Caco-2 (cell line): ENCODE data around the gene MAS1L. TPM values are rescaled to one million over a fixed set of nuclear protein-coding genes. Genes with fewer than 3 reads are reported as not detected.

ENCODE experiments used
- BruUV-seq: library from RNA; stranded (reverse); fragments of 400-500 nt; replicated peaks from 2 replicates; lab custom pipeline; 2021; lab: Mats Ljungman, UMichigan
- CTCF ChIA-PET: fragments of 300-600 bp; sonication (Branson Sonifier 250); formaldehyde crosslinking; loops from one replicate; lab custom pipeline; 2022; ENCODE audit warnings: antibody characterized with exemption; lab: Charles Lee
- POLR2A ChIA-PET: fragments of 300-600 bp; sonication (Branson Sonifier 250); formaldehyde crosslinking; loops from one replicate; lab custom pipeline; 2022; ENCODE audit warnings: antibody characterized with exemption; lab: Charles Lee
- DNase-seq, 2 experiments: peaks; one replicate each; pipeline versions ENCODE4 v3.0.0 to v3.0.0-alpha.2; 2020 to 2022
- H3K27me3 ChIP-seq: replicated peaks from 2 replicates; pipeline ENCODE4 v1.6.0; 2011; ENCODE audit warnings: low read length; ENCODE audit not compliant: control insufficient read depth, insufficient read depth
- H3K36me3 ChIP-seq: 2 replicates; pipeline ENCODE4 v1.5.1; 2011; ENCODE audit warnings: low read length; ENCODE audit not compliant: control insufficient read depth, insufficient read depth
- H3K4me1 ChIP-seq: fragments of 250-450 bp; sonication (Bioruptor Pico); 2 replicates; pipeline ENCODE4 v1.5.1; 2020; ENCODE audit warnings: mild to moderate bottlenecking
- H3K4me3 ChIP-seq: 2 replicates; pipeline ENCODE4 v1.5.1; 2011; ENCODE audit warnings: low read depth, mild to moderate bottlenecking, control low read depth, low read length
- H3K9me3 ChIP-seq: fragments of 250-450 bp; sonication (Bioruptor Pico); 2 replicates; pipeline ENCODE4 v1.5.1; 2020; ENCODE audit warnings: mild to moderate bottlenecking, moderate library complexity
- H3K27ac Mint-ChIP-seq: one replicate; pipeline ENCODE4 v1.8.0; 2022; ENCODE audit warnings: mixed read lengths; ENCODE audit not compliant: unreplicated experiment
- H3K27me3 Mint-ChIP-seq: one replicate; pipeline ENCODE4 v1.8.0; 2022; ENCODE audit warnings: mixed read lengths; ENCODE audit not compliant: insufficient read depth, unreplicated experiment
- H3K36me3 Mint-ChIP-seq: one replicate; pipeline ENCODE4 v1.8.0; 2022; ENCODE audit warnings: mild to moderate bottlenecking, mixed read lengths; ENCODE audit not compliant: insufficient read depth, unreplicated experiment
- H3K4me1 Mint-ChIP-seq: one replicate; pipeline ENCODE4 v1.8.0; 2022; ENCODE audit warnings: low read depth, mixed read lengths; ENCODE audit not compliant: unreplicated experiment
- H3K4me3 Mint-ChIP-seq: one replicate; pipeline ENCODE4 v1.8.0; 2022; ENCODE audit warnings: mild to moderate bottlenecking, moderate library complexity, mixed read lengths; ENCODE audit not compliant: unreplicated experiment
- H3K9me3 Mint-ChIP-seq: one replicate; pipeline ENCODE4 v1.8.0; 2022; ENCODE audit warnings: mixed read lengths; ENCODE audit not compliant: unreplicated experiment
- intact Hi-C: fragments of 100-400 bp; cut with micrococcal nuclease; formaldehyde crosslinking; loops from one replicate; pipeline ENCODE4 v1.10.0; 2022; ENCODE audit not compliant: unreplicated experiment
- total RNA-seq: library from RNA; stranded (reverse); gene quantifications from 2 replicates; pipeline ENCODE4 v1.2.3, GENCODE V29; 2022
- TF ChIP-seq, protein P1 (sequence below), 2 experiments: fragments of 200-600 bp in 1 of 2; IDR thresholded peaks; 1 replicate in 1 of 2; 2 replicates in 1 of 2; pipeline versions ENCODE4 v1.5.1 to v1.8.0; 2011 to 2022; ENCODE audit warnings: antibody characterized with exemption in 1 of 2, control low read depth in 1 of 2, inconsistent platforms in 1 of 2, low read depth in 1 of 2, low read length in 1 of 2, mild to moderate bottlenecking in 1 of 2, moderate library complexity in 1 of 2; ENCODE audit not compliant: insufficient read depth in 1 of 2, severe bottlenecking in 1 of 2, unreplicated experiment in 1 of 2

MAS1L gene
- total RNA-seq, 1 experiment from 2014 or later, result not detected

DNA sequence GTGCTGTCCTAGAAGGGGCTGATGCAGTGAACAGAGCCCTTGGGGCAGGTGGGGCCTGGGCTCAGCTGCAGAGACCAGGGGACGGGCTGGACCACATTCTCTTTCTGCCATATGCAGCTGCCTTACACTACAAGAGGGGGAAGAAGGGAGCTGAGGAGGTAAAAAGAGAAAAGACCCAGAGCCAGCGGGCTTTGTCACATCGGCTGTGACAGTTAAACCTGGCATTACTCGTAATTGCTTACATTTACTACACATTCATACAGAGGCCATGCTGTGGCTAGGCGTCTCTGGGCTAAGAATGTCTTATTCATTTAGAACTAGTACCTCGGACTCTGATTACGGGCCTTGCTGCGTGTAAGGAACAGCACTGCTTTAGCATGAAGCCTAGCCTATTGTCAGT, 12.8 kb upstream of the MAS1L start:
- Histone ChIP-seq H3K27me3 (peaks cover 1% of the 10 kb centered on the region; the same call in 1 of the 2 replicates), H3K36me3 (no peaks in the 10 kb centered on the region), H3K4me1 (no peaks in the 10 kb centered on the region), H3K9me3 (no peaks in the 10 kb centered on the region), H3K4me3 (no peak overlapping the region)
- no peaks in the 10 kb centered on the region for H3K36me3 Mint-ChIP-seq
- no peaks in the 10 kb centered on the region for H3K4me1 Mint-ChIP-seq
- no peak overlapping the region for H3K27ac Mint-ChIP-seq
- DNase-seq, result no peak
- TF ChIP-seq, protein P1, sequence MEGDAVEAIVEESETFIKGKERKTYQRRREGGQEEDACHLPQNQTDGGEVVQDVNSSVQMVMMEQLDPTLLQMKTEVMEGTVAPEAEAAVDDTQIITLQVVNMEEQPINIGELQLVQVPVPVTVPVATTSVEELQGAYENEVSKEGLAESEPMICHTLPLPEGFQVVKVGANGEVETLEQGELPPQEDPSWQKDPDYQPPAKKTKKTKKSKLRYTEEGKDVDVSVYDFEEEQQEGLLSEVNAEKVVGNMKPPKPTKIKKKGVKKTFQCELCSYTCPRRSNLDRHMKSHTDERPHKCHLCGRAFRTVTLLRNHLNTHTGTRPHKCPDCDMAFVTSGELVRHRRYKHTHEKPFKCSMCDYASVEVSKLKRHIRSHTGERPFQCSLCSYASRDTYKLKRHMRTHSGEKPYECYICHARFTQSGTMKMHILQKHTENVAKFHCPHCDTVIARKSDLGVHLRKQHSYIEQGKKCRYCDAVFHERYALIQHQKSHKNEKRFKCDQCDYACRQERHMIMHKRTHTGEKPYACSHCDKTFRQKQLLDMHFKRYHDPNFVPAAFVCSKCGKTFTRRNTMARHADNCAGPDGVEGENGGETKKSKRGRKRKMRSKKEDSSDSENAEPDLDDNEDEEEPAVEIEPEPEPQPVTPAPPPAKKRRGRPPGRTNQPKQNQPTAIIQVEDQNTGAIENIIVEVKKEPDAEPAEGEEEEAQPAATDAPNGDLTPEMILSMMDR (IDR thresholded peaks at IDR 0.05; ENCODE audit: insufficient read depth in 1 of 2, low read depth in 1 of 2, low read length in 1 of 2, severe bottlenecking in 1 of 2, unreplicated experiment in 1 of 2), result no peak
- H3K9me3 Mint-ChIP-seq, result no peaks in the 10 kb centered on the region
- intact Hi-C loops, result no loop called here
- ChIA-PET CTCF (no interaction called here), POLR2A (no interaction called here)
- no TSS peak for BruUV-seq
- H3K27me3 Mint-ChIP-seq, result peaks cover 12% of the 10 kb centered on the region
- H3K4me3 Mint-ChIP-seq, result no peak overlapping the region

DNA sequence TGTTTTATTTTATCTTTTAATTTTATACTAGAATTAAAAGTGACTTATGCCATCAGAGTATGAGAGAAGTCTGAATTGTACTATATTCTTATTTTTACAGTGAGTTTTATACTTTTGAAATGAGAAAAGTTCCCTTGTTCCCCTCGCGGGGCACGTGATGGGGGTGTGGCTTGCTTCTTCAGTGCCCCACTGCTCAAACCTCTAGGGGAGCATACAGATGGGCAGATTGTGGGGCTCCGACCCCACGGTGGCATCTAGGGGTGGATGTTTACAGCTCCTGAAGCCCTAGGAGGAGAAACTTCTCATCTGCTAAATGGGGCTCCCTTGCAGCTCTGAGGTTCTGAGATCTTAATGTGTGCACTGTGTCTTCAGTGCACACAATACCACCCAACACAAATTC, 11.9 kb upstream of the MAS1L start:
- no TSS peak for BruUV-seq
- Mint-ChIP-seq H3K27ac (no peak overlapping the region), H3K4me3 (no peak overlapping the region), H3K9me3 (no peaks in the 10 kb centered on the region), H3K27me3 (peaks cover 18% of the 10 kb centered on the region), H3K4me1 (no peaks in the 10 kb centered on the region), H3K36me3 (no peaks in the 10 kb centered on the region)
- intact Hi-C loops, result no loop called here
- no peaks in the 10 kb centered on the region for H3K9me3 ChIP-seq
- H3K4me1 ChIP-seq, result no peaks in the 10 kb centered on the region
- ChIA-PET POLR2A (no interaction called here), CTCF (no interaction called here)
- H3K4me3 ChIP-seq, result no peak overlapping the region
- TF ChIP-seq, protein P1 (IDR thresholded peaks at IDR 0.05; ENCODE audit: insufficient read depth in 1 of 2, low read depth in 1 of 2, low read length in 1 of 2, severe bottlenecking in 1 of 2, unreplicated experiment in 1 of 2), result no peak
- DNase-seq, result no peak
- peaks cover 1% of the 10 kb centered on the region; the same call in 1 of the 2 replicates for H3K27me3 ChIP-seq
- H3K36me3 ChIP-seq, result no peaks in the 10 kb centered on the region

DNA sequence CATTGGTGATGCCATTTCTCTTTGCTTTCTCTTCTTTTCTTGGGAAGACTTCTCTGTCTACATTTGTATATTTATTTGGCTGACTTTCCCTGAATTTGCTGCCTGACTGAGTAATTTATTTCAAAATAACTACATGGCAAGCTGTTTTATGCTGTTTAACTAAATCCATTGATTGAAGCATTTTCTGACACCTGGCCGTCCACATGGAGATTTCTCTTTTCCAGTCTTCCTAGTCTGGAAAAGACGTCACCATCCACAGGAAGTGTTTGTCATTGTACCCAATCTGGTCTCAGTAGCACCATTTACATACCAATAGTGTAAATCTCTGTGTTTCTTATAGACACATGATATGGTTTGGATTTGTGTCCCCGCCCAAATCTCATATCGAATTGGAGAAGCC, 9.2 kb upstream of the MAS1L start:
- POLR2A ChIA-PET, result no interaction called here
- intact Hi-C loops, result no loop called here
- Mint-ChIP-seq H3K4me3 (no peak overlapping the region), H3K27me3 (peaks cover 24% of the 10 kb centered on the region), H3K9me3 (no peaks in the 10 kb centered on the region), H3K36me3 (no peaks in the 10 kb centered on the region), H3K4me1 (no peaks in the 10 kb centered on the region), H3K27ac (no peak overlapping the region)
- no TSS peak for BruUV-seq
- H3K4me1 ChIP-seq, result no peaks in the 10 kb centered on the region
- H3K9me3 ChIP-seq, result no peaks in the 10 kb centered on the region
- DNase-seq, result no peak
- TF ChIP-seq, protein P1 (IDR thresholded peaks at IDR 0.05; ENCODE audit: insufficient read depth in 1 of 2, low read depth in 1 of 2, low read length in 1 of 2, severe bottlenecking in 1 of 2, unreplicated experiment in 1 of 2), result no peak
- H3K27me3 ChIP-seq, result peaks cover 1% of the 10 kb centered on the region; the same call in 1 of the 2 replicates
- H3K4me3 ChIP-seq, result no peak overlapping the region
- CTCF ChIA-PET, result no interaction called here
- H3K36me3 ChIP-seq, result no peaks in the 10 kb centered on the region
